NCI-H526 (cell line): Measurements from ENCODE around the gene DLG2.
A peak's percentile ranks its signal among the peaks of the same experiment; 100 is the strongest.

Experiments used
- DNase-seq, 2 experiments: peaks; one replicate each; lab custom pipeline; 2025; lab: John Stamatoyannopoulos, UW

Gene DLG2

DNA sequence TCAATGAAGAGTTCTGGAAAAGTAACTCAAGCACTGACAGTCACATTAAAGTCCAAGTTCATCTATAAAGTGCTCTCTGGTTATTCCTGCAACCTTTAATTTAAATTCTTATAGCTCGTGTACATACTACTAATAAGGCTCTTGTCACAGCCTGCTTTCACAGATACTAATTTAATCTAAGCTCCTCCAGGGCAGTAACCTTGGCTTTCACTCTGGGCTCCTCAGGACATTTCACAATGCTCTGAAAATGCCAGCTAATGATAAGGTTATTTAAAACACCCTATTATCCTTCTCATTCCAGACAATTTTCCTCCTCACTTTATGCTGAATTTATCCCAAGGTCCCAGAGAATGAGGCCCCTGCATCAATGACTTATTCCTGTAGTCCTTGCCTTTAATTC lies 2098.3 kb downstream of the DLG2 start:
- DNase-seq, result no peak

DNA sequence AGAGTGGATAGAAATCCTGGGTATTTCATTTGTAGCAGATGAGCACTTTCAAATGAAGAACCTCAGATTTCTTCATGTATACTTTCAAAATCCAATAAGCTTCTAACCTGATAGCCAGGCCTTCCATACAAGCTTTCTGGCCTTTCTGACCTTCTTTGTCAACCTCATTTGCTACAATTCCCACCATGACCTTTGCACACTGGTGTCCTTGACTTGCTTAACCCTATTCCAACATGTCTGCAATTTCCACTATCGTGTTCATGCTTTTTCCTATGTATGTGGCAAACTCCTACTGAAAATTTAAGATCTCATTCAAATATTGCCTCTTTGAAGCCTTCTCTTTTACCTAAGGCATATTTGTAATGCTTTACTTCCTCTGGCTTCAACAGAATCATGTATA lies 2098.9 kb downstream of the DLG2 start:
- DNase-seq, result no peak

DNA sequence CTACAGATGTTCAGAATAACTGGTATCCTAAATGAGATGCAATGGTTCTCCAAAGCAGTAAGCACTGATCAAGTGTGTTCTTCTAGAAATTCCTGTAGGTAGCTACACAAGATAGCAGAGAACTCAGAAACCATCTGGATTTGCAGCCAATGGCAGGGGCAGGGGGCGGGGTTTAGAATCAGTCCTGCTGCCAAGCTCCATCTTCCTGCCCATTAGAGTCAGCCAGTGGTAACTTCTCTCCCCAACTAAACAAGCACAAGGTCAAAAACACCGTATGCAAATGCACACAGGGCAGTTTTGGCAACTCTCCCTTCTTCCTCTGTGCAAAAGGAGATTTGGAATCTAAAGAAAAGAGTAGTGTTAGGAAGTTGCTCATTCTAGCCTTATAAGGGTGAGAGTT lies 2103.5 kb downstream of the DLG2 start:
- no peak for DNase-seq

DNA sequence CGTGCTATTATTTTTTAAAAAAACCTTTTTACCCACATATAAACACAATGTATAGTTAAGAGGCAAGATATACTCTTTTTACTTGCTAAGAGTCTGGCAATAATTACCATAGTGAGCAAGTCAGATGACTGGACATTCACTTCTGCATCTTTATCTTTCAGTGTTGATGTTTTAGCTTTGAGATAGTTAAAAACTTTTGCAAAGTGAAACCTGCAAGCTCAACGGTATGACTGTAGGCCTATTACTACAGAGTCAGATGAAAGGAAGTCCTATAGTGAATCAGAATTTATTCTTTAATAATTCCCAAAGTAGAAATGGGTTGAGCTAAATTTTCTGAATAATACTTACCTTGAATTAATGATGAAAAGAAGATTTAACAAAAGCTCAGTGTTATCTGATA lies 2104.2 kb downstream of the DLG2 start:
- no peak for DNase-seq

DNA sequence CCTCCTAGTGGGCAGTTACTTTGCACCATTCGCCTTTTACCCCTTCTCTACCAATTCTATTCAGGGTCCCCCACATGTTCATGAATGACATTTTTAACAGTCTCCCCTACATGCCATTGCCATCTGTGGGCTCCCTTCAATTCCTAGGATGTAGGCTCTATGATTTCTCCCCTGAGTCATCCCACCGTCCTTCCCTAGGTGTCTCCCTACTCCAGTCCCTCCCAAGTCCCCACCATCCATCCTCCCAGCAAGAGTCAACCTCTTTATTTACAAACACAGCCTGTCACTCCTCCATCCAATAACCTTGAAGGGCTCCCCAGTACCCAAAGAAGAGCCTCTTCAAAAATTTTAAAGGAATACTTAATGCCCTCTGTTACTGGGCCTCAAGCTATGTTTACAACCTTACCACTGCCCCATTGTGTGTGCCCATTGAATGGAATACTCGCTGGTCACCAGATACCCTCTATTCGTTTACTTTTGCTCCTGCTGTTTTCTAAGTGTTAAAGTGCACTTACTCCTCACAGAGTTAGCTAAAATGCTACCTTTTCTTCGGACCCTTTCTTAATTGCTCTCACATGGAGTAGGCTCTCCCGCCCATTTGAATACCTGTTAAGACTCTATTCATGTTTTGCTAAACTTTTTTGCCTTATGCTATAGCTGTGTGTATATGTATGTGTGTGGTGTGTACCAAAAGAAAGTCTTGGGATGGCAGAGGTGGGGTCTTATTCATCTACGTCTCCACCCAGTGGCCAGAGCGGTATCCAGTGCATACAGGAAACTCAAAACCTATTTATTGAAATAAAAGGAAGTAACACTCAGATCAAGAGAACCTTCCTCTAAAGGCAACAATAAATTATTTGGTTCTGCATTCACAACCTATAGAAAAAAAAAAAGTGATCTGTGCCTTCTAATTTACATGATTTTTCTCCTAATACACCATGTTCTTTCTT lies 2105.2 kb downstream of the DLG2 start:
- peak; percentile 61 to 79 for DNase-seq

DNA sequence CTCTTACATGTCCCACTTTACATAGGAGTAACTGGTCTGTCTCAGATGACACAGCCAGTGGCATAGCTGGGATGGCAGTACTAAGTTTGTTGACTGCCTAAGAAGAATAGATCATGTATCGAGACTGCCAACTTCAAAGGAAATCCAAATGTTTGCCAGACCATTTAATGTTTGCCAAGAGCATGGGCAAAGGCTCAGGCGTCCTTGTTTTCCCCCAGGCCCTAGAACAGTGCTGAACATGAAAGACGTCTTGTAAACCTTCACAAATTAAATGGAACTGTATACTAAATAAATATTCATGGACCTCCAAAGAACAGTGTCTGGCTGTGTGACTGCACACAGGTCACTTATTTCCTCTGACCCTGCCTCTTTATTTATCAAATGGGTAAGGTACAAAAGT lies 2106.3 kb downstream of the DLG2 start:
- no peak for DNase-seq

DNA sequence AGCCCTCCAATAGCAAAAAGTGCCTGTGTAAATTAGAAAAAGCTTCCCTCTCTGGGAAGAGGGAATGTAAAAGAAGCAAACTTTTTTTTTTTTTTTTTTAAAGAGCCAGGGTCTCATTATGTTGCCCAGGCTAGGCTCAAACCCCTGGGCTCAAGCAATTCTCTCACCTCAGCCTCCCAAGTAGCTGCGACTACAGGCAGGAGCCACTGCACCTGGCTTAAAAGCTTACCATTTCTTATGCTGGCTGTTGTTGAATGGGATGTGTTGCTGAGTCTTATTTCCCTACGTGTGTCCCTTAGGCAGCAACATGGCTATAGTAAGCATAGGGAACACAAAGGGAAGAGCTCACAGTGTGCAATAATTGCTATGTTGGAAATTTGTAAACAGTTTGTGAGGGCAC lies 2115.5 kb downstream of the DLG2 start:
- peak in 1 of 2 experiments; percentile 26 for DNase-seq

GRCh38 chr11:83510530-83511460 lies 2116.3 kb downstream of the DLG2 start:
- no peak for DNase-seq

GRCh38 chr11:83508804-83509203 lies 2118.3 kb downstream of the DLG2 start:
- no peak for DNase-seq

GRCh38 chr11:83502041-83502440 lies 2125.1 kb downstream of the DLG2 start:
- DNase-seq, result no peak

DNA sequence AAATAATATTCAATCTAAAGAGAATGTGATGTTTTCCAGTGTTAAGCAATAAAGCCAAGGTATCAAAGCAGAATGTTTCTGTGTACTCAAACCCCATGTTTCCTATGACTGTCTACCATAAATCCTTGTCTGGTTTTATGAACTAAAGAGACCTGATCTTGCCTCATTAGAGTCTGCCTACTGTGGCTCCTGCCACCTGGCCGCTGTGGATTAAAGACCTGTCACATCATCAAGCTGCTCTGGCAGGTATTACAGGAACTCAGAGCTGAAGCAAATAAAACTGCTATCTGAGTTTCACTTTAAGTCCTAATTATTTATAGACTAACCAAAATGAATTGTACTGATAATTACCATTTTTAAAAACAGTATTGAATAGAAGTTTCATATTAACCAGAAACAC lies 2133.2 kb downstream of the DLG2 start:
- no peak for DNase-seq

DNA sequence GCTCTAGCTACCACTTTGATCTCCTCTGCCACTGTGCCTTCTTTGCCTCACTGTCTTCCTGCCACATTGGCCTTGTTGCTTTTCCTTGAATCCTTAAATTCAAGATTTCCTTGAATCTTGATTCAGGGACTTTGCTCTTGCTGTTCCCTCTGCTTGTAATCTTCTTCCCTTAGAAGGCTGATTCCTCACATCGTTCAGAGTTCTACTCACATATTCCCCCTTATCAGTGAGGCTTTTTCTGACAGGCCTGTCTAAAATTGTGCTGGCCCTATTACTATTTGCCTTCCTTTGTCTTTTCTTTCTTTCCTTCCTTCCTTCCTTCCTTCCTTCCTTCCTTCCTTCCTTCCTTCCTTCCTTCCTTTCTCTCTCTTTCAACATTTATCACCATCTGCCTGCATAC lies 2134.1 kb downstream of the DLG2 start:
- no peak for DNase-seq

GRCh38 chr11:83483808-83484207 lies 2143.3 kb downstream of the DLG2 start:
- DNase-seq, result no peak

- no peak for DNase-seq
Observed at GRCh38 chr11:83480811-83481210, 2146.3 kb downstream of the DLG2 start.

DNA sequence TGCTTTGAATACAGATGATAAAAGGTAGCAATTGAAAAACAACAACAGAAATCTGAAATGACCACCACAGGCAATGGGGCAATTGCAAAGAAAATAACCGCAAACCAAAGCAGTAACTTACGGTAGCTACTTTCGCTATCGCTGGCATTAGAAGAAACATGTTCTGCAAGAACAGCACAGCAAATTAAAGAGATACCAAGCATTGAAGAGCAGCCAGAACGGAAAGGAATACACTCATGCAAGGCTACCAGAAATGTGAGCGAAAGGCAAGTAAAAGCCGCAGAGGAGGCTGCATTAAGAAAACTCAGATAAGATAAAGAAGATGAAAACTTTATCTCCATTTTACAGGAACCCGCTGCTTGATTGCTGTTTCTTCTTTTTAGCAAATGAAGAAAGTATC lies 2146.9 kb downstream of the DLG2 start:
- no peak for DNase-seq

GRCh38 chr11:83477772-83478171 lies 2149.4 kb downstream of the DLG2 start:
- DNase-seq, result no peak

DNA sequence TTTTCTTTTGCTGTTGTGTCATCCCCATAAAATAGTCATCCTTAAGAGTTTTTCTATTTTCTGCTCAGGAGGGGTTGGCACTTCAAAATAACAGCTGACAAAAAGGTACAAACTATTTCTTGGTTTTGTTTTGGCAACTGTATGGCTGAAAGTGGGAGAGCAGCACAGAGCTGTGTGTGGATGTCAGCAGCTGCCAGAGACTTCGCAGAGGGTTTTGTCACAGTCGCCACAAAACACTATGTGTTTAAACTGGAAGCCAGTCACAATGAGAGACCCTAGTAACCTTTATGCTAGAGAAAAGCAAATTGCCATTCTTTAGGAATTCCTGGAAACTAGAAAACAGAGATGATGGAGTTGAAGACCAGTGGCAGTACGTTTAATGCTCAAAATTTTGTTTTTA lies 2151.4 kb downstream of the DLG2 start:
- no peak for DNase-seq

DNA sequence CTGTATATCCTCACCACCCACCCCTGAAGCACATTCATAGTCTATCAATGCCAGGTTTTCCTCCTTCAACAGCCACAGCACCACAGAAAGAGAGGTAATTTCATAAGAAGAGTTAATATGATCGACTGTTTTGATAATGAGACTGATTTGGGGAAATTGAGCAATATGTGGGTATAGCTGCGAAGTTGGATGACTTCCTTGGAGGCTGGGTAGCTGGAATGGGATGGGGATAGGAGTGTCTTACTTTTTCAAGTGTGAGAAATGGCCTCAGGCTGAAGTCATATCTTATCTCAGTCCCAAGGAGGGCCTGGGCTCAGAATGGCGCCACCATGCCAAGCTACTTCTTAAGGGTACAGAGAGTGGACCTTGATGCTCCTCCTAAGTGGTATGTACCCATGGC lies 2153.4 kb downstream of the DLG2 start:
- DNase-seq, result no peak

- no peak for DNase-seq
Observed at GRCh38 chr11:83472806-83473205, 2154.3 kb downstream of the DLG2 start.

DNA sequence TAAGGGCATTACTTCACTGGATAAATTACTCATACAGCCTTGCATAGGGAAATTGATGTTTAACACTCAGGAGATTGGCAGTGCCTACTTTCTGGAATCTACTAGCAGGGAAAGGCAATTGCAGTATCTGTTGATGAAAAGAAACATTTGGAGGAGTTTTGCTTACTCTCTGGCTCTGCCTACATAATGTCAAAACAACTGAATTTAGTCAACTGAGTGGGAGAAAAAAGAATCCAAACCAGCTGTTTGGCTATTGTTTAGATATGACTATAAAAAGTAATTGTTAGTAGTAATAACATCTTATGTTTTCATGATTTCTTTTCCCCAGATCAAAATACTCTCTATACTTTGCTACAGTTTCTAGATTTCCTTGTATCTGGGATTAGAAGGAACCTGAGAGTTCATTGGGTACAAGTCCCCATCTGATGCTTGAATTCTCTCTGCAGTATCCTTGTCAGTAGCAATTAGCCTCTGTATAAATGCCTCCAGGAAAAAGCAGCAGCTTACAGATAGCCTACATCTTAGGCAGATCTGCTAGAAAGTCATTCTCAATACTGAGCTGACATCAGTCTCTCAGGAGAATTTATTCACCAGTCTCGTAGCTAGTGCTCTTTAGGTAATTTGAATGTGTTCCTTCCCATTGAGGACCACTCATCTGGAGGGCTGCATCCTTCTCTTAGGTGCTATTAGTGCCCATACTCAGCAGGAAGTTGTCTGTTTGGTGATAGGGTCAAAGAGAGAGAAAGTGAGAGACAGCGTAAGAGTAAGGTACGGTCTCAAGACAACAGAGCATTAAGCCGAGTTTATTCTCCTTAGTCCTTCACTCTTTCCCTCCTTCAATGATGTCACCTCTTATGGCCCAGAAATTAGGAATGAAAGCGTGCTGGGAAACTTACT lies 2155.1 kb downstream of the DLG2 start:
- DNase-seq, result no peak

GRCh38 chr11:83467837-83468236 lies 2159.3 kb downstream of the DLG2 start:
- no peak for DNase-seq
